Measurements from ENCODE around the gene WNT2. TPM values are rescaled to one million over a fixed set of nuclear protein-coding genes. Genes with fewer than 3 reads are reported as not detected.
A peak's percentile ranks its signal among the peaks of the same experiment; 100 is the strongest.

WNT2 gene
- total and polyA plus RNA-seq, 10 of the 15 experiments (the other 5 are each of a cell fraction or from before 2014, with no cell fraction given): 0.07 to 0.34 (median 0.19) TPM

- no peak for TF ChIP-seq CTCF (IDR thresholded peaks at IDR 0.05 in 2 of 3, conservative IDR thresholded peaks at IDR 0.05 in 1 of 3; ENCODE audit: control insufficient read depth in 2 of 3, extremely low read depth in 1 of 3, insufficient read depth in 1 of 3, low read depth in 3 of 3, low read length in 3 of 3)
- TF ChIP-seq, protein P1, sequence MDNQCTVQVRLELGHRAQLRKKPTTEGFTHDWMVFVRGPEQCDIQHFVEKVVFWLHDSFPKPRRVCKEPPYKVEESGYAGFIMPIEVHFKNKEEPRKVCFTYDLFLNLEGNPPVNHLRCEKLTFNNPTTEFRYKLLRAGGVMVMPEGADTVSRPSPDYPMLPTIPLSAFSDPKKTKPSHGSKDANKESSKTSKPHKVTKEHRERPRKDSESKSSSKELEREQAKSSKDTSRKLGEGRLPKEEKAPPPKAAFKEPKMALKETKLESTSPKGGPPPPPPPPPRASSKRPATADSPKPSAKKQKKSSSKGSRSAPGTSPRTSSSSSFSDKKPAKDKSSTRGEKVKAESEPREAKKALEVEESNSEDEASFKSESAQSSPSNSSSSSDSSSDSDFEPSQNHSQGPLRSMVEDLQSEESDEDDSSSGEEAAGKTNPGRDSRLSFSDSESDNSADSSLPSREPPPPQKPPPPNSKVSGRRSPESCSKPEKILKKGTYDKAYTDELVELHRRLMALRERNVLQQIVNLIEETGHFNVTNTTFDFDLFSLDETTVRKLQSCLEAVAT (IDR thresholded peaks at IDR 0.05): peak; percentile 88
- TF ChIP-seq, protein P2, sequence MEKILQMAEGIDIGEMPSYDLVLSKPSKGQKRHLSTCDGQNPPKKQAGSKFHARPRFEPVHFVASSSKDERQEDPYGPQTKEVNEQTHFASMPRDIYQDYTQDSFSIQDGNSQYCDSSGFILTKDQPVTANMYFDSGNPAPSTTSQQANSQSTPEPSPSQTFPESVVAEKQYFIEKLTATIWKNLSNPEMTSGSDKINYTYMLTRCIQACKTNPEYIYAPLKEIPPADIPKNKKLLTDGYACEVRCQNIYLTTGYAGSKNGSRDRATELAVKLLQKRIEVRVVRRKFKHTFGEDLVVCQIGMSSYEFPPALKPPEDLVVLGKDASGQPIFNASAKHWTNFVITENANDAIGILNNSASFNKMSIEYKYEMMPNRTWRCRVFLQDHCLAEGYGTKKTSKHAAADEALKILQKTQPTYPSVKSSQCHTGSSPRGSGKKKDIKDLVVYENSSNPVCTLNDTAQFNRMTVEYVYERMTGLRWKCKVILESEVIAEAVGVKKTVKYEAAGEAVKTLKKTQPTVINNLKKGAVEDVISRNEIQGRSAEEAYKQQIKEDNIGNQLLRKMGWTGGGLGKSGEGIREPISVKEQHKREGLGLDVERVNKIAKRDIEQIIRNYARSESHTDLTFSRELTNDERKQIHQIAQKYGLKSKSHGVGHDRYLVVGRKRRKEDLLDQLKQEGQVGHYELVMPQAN (conservative IDR thresholded peaks at IDR 0.05): peak; percentile 35; the same call in 1 of the 2 replicates
- TF ChIP-seq ESRRA (IDR thresholded peaks at IDR 0.05; ENCODE audit: low read length): no peak; the same call in 1 of the 2 replicates
- TF ChIP-seq STAT1 (conservative IDR thresholded peaks at IDR 0.05): no peak
- TF ChIP-seq CREM (IDR thresholded peaks at IDR 0.05; ENCODE audit: low read depth): peak; percentile 54
- TF ChIP-seq PKNOX1 (IDR thresholded peaks at IDR 0.05): no peak
- no peak for TF ChIP-seq STAT3 (IDR thresholded peaks at IDR 0.05; ENCODE audit: low read depth, low read length)
- peak; percentile 98 for TF ChIP-seq TCF12 (IDR thresholded peaks at IDR 0.05; ENCODE audit: low read depth, low read length)
- TF ChIP-seq CBX3 (IDR thresholded peaks at IDR 0.05; ENCODE audit: borderline replicate concordance, low read depth): no peak
- TF ChIP-seq TCF3 (IDR thresholded peaks at IDR 0.05; ENCODE audit: borderline replicate concordance, insufficient read depth, low read depth, low read length): peak; percentile 96
- TF ChIP-seq POLR2A (IDR thresholded peaks at IDR 0.05; ENCODE audit: low read depth, low read length): no peak
- no peak for TF ChIP-seq MXI1 (IDR thresholded peaks at IDR 0.05; ENCODE audit: low read depth, low read length)
- no peak for TF ChIP-seq USF2 (IDR thresholded peaks at IDR 0.05; ENCODE audit: borderline replicate concordance, low read depth, low read length)
- peak; percentile 66; the same call in 1 of the 2 replicates for TF ChIP-seq ZBED1 (IDR thresholded peaks at IDR 0.05; ENCODE audit: borderline replicate concordance)
- TF ChIP-seq ZBTB11 (CRISPR knock-in tag; IDR thresholded peaks at IDR 0.05): no peak
- TF ChIP-seq ZNF622 (IDR thresholded peaks at IDR 0.05): no peak
- no peak; the same call in 1 of the 2 replicates for TF ChIP-seq RB1 (IDR thresholded peaks at IDR 0.05; ENCODE audit: borderline replicate concordance)
- TF ChIP-seq ZNF207 (IDR thresholded peaks at IDR 0.05; ENCODE audit: borderline replicate concordance): no peak; the same call in 1 of the 2 replicates
Observed at GRCh38 chr7:117347962-117348672, 25.3 kb upstream of the WNT2 start (continued).

Measured in GM12878 (cell line).